HEK293 (cell line): ENCODE measurements around the gene TKT.

Experiments
- CTCF ChIP-seq: fragments of 450-650 bp; formaldehyde crosslinking; IDR thresholded peaks from 2 replicates; pipeline ENCODE4 v1.5.1; 2016; ENCODE audit warnings: missing biosample characterization, missing genetic modification characterization
- FEZF1 ChIP-seq: fragments of 450-650 bp; formaldehyde crosslinking; IDR thresholded peaks from 2 replicates; pipeline ENCODE4 v1.5.1; 2016; ENCODE audit warnings: missing biosample characterization, missing genetic modification characterization
- HOXA7 ChIP-seq: sonication (generic); formaldehyde crosslinking; IDR thresholded peaks from 2 replicates; pipeline ENCODE4 v1.8.1; 2022; ENCODE audit warnings: missing genetic modification reagents, borderline replicate concordance
- PRDM10 ChIP-seq: fragments of 450-650 bp; formaldehyde crosslinking; IDR thresholded peaks from 2 replicates; pipeline ENCODE4 v1.5.1; 2016; ENCODE audit warnings: missing biosample characterization, missing genetic modification characterization
- REST ChIP-seq: fragments of 450-650 bp; formaldehyde crosslinking; IDR thresholded peaks from 2 replicates; pipeline ENCODE4 v1.5.1; 2016; ENCODE audit warnings: missing biosample characterization, missing genetic modification characterization
- ZBTB6 ChIP-seq: fragments of 450-650 bp; formaldehyde crosslinking; IDR thresholded peaks from 2 replicates; pipeline ENCODE4 v1.5.1; 2017; ENCODE audit warnings: missing biosample characterization, missing genetic modification characterization
- ZNF121 ChIP-seq: fragments of 450-650 bp; formaldehyde crosslinking; IDR thresholded peaks from 2 replicates; pipeline ENCODE4 v1.5.1; 2016; ENCODE audit warnings: missing biosample characterization, missing genetic modification characterization
- ZNF404 ChIP-seq: fragments of 450-650 bp; formaldehyde crosslinking; IDR thresholded peaks from 2 replicates; pipeline ENCODE4 v1.5.1; 2017; ENCODE audit warnings: missing biosample characterization, missing genetic modification characterization

GRCh38 chr3:53198256-53198977, 57.4 kb downstream of the TKT start:
- TF ChIP-seq CTCF (tag by site-specific recombination) (peak; percentile 41; the same call in 1 of the 2 replicates), HOXA7 (CRISPR knock-in tag) (no peak), REST (tag by site-specific recombination) (no peak), FEZF1 (tag by site-specific recombination) (no peak), ZNF121 (tag by site-specific recombination) (no peak), ZBTB6 (tag by site-specific recombination) (no peak), PRDM10 (no peak), ZNF404 (tag by site-specific recombination) (no peak)
